ENCODE measurements around the gene FAM83F.

DNA sequence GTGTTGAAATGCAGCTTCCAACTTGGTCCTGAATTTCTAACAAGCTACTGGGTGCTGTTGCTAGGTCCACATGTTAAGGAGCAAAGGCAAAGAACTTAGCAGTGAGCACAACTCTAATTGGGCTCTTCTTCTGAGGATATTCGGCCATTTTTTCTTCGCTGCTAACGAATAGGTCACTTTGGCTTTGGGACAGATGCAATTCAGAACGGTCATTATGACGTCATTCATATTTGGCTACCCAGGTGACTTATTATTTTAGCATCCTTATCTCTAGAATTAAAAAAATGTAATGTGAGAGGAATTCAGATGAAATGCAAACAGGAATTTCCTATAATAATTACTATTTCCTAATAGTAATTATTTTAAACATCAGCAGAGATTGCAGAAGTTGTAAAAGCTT lies 20.7 kb upstream of the FAM83F start:
- TF ChIP-seq CTCF (conservative IDR thresholded peaks at IDR 0.05 in 1 of 2, IDR thresholded peaks at IDR 0.05 in 1 of 2; ENCODE audit: low read depth in 1 of 2, low read length in 2 of 2) = no peak
- TF ChIP-seq EZH2 (IDR thresholded peaks at IDR 0.05; ENCODE audit: low read length, missing control alignments) = no peak
